Measurements from ENCODE around the gene ADCY7.

DNA sequence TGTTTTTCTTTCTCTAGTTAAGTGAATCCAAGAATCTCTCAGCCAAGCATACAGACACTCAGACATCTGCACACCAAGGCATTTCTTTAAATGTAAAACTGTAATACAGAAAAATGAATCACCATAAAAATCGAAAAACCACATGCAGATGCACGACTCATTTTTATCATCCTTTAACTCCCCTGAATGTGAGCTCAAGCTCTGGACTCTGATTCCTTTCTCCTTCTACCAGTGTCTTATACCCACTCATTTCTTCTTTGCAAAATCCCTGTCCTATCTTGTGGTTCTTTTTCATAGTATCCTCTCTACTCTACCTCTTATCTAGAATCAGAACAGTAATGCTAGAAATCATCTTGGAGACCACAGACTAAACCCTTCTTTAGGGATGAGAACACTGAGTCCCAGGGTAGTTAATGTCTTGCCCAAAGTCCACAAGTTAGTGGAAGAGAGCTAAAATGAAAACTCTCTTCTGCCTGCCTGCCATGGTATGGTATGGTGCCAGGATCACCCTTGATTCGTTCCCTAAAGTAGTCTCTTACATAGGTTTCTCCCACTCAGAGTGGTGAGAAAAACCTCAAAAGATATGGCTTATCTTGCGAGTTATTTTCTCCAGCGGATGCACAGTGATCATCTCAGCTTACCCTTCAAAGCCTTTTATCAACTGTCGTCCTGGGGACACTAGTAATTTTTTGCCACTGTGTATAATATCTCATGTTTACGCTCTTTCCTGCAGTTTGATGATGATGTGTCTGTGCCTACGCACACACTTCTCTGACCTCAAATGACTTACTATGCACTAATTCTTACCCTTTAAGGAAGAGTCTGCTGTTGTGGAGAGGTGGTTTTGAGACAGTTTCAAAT, 72.2 kb downstream of the ADCY7 start:
- TF ChIP-seq, protein P1, sequence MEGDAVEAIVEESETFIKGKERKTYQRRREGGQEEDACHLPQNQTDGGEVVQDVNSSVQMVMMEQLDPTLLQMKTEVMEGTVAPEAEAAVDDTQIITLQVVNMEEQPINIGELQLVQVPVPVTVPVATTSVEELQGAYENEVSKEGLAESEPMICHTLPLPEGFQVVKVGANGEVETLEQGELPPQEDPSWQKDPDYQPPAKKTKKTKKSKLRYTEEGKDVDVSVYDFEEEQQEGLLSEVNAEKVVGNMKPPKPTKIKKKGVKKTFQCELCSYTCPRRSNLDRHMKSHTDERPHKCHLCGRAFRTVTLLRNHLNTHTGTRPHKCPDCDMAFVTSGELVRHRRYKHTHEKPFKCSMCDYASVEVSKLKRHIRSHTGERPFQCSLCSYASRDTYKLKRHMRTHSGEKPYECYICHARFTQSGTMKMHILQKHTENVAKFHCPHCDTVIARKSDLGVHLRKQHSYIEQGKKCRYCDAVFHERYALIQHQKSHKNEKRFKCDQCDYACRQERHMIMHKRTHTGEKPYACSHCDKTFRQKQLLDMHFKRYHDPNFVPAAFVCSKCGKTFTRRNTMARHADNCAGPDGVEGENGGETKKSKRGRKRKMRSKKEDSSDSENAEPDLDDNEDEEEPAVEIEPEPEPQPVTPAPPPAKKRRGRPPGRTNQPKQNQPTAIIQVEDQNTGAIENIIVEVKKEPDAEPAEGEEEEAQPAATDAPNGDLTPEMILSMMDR (IDR thresholded peaks at IDR 0.05): no peak
- no peak for TF ChIP-seq POLR2A (IDR thresholded peaks at IDR 0.05)

Measured in right lobe of liver (tissue), 4 donors.